Esophagus muscularis mucosa (tissue), 4 donors: ENCODE results near the gene NPPB. TPM values are rescaled to one million over a fixed set of nuclear protein-coding genes. Genes with fewer than 3 reads are reported as not detected.
A peak's percentile ranks its signal among the peaks of the same experiment; 100 is the strongest.

Experiments used
- DNase-seq: peaks from one replicate; pipeline ENCODE4 v3.0.0-alpha.2; 2017; ENCODE audit errors: extremely low spot score
- H3K27ac ChIP-seq, 4 donors: fragments of 200-600 bp; sonication (generic); replicated peaks in 1 of 4; 1 replicate in 3 of 4; 2 replicates in 1 of 4; pipeline ENCODE4 v1.5.1; 2016 to 2019; ENCODE audit warnings: mild to moderate bottlenecking in 1 of 4
- H3K27me3 ChIP-seq, 4 donors: fragments of 200-600 bp; sonication (generic); one replicate each; pipeline versions ENCODE4 v1.5.1 to v1.6.0; 2016 to 2019
- H3K36me3 ChIP-seq, 4 donors: fragments of 200-600 bp; sonication (generic); one replicate each; pipeline ENCODE4 v1.5.1; 2016 to 2019
- H3K4me1 ChIP-seq, 4 donors: fragments of 200-600 bp; sonication (generic); one replicate each; pipeline ENCODE4 v1.5.1; 2016 to 2019
- H3K4me3 ChIP-seq, 4 donors: fragments of 200-600 bp; sonication (generic); 1 replicate in 2 of 4; 2 replicates in 2 of 4; pipeline ENCODE4 v1.5.1; 2016 to 2019; ENCODE audit warnings: mild to moderate bottlenecking in 4 of 4, moderate library complexity in 1 of 4
- H3K9me3 ChIP-seq, 4 donors: fragments of 200-600 bp; sonication (generic); 1 replicate in 3 of 4; 2 replicates in 1 of 4; pipeline ENCODE4 v1.5.1; 2016 to 2019
- CTCF ChIP-seq, 3 experiments: fragments of 200-600 bp in 2 of 3; fragments of 450-650 bp in 1 of 3; sonication (generic) in 2 of 3; IDR thresholded peaks; one replicate each; pipeline ENCODE4 v1.5.1; 2017 to 2019; ENCODE audit warnings: antibody characterized with exemption in 3 of 3, mild to moderate bottlenecking in 2 of 3, moderate library complexity in 1 of 3
- EP300 ChIP-seq: sonication (generic); formaldehyde crosslinking; IDR thresholded peaks from one replicate; pipeline ENCODE4 v1.6.1; 2017; ENCODE audit warnings: antibody characterized with exemption
- POLR2A ChIP-seq: fragments of 450-650 bp; IDR thresholded peaks from one replicate; pipeline ENCODE4 v1.6.1; 2017; ENCODE audit warnings: antibody characterized with exemption, moderate library complexity, mild to moderate bottlenecking, low read depth
- POLR2AphosphoS5 ChIP-seq, 2 donors: sonication (generic); formaldehyde crosslinking; IDR thresholded peaks; one replicate each; pipeline ENCODE4 v1.6.1; 2017; ENCODE audit warnings: antibody characterized with exemption in 2 of 2
- WGBS: methylation state at CpG from one replicate; pipeline ENCODE4 v1.1.5; 2018; 5-methylcytosine and 5-hydroxymethylcytosine counted together
- intact Hi-C: fragments of 100-400 bp; cut with DNase I; formaldehyde crosslinking; loops from one replicate; pipeline ENCODE4 v1.15.1; 2023
- total RNA-seq, 4 donors: library from RNA; depleted of rRNA; stranded (reverse); fragments of >200 nt; gene quantifications; one replicate each; pipeline versions ENCODE4 v1.1.0 to v1.2.1, GENCODE V29; 2016

NPPB gene
- total RNA-seq, 4 donors from 2014 or later, result not detected

- intact Hi-C loops, result no loop called here
- H3K36me3 ChIP-seq, result no peaks in the 10 kb centered on the region
- peaks cover 0 to 19% (median under 1%) of the 10 kb centered on the region in 4 donors for H3K4me1 ChIP-seq
- TF ChIP-seq EP300, result peak; percentile 51
- no peak for TF ChIP-seq CTCF (IDR thresholded peaks at IDR 0.05)
- peak; percentile 9 to 29 for TF ChIP-seq POLR2AphosphoS5 (IDR thresholded peaks at IDR 0.05)
- H3K9me3 ChIP-seq, result no peaks in the 10 kb centered on the region
- H3K4me3 ChIP-seq, result no peak overlapping the region
- H3K27me3 ChIP-seq, result peaks cover 0 to 67% (median 3%) of the 10 kb centered on the region in 4 donors
- DNase-seq, result no peak
- H3K27ac ChIP-seq, result no peak overlapping the region
- 64% methylated on average over 10 of the region's 10 CpGs for WGBS
Measured at GRCh38 chr1:11874258-11874562, 15.5 kb upstream of the NPPB start.

- 65% methylated on average over 10 of the region's 14 CpGs for WGBS
- peaks cover 0 to 61% (median 3%) of the 10 kb centered on the region in 4 donors for H3K27me3 ChIP-seq
- intact Hi-C loops, result no loop called here
- H3K4me3 ChIP-seq, result no peak overlapping the region
- DNase-seq, result no peak
- H3K9me3 ChIP-seq, result no peaks in the 10 kb centered on the region
- H3K4me1 ChIP-seq, result peaks cover 0 to 16% (median 0%) of the 10 kb centered on the region in 4 donors
- peak overlapping the region in 1 of 4 donors; percentile 46 for H3K27ac ChIP-seq
- no peaks in the 10 kb centered on the region for H3K36me3 ChIP-seq
- TF ChIP-seq EP300 (no peak), POLR2A (no peak), POLR2AphosphoS5 (IDR thresholded peaks at IDR 0.05) (no peak)
Measured at GRCh38 chr1:11873395-11874257, 14.9 kb upstream of the NPPB start.

- WGBS, result 69% methylated on average over 7 of the region's 7 CpGs
- intact Hi-C loops, result no loop called here
- no peak for TF ChIP-seq POLR2A
- TF ChIP-seq CTCF (IDR thresholded peaks at IDR 0.05), result no peak
- no peak for TF ChIP-seq EP300
- no peak for TF ChIP-seq POLR2AphosphoS5 (IDR thresholded peaks at IDR 0.05)
- no peaks in the 10 kb centered on the region for H3K9me3 ChIP-seq
- DNase-seq, result no peak
- no peaks in the 10 kb centered on the region for H3K36me3 ChIP-seq
- H3K4me1 ChIP-seq, result peaks cover 0 to 16% (median 0%) of the 10 kb centered on the region in 4 donors
- H3K4me3 ChIP-seq, result no peak overlapping the region
- no peak overlapping the region for H3K27ac ChIP-seq
- H3K27me3 ChIP-seq, result peaks cover 0 to 50% (median 3%) of the 10 kb centered on the region in 4 donors
Measured at GRCh38 chr1:11872545-11872944, 13.8 kb upstream of the NPPB start.

- DNase-seq, result no peak
- Histone ChIP-seq H3K27me3 (peaks cover 0 to 34% (median 0%) of the 10 kb centered on the region in 4 donors), H3K9me3 (no peaks in the 10 kb centered on the region), H3K4me1 (peaks cover 0 to 9% (median 0%) of the 10 kb centered on the region in 4 donors), H3K27ac (no peak overlapping the region), H3K4me3 (no peak overlapping the region), H3K36me3 (no peaks in the 10 kb centered on the region)
- TF ChIP-seq EP300 (no peak), POLR2AphosphoS5 (IDR thresholded peaks at IDR 0.05) (no peak), POLR2A (no peak), CTCF (IDR thresholded peaks at IDR 0.05) (no peak)
- intact Hi-C loops, result no loop called here
- WGBS, result 80% methylated on average over 4 of the region's 5 CpGs
Measured at GRCh38 chr1:11869650-11870207, 11.0 kb upstream of the NPPB start.

GRCh38 chr1:11869104-11869503 lies 10.4 kb upstream of the NPPB start:
- WGBS, result 100% methylated on average over 3 of the region's 3 CpGs
- intact Hi-C loops, result no loop called here
- H3K27me3 ChIP-seq, result peaks cover 0 to 33% (median 0%) of the 10 kb centered on the region in 4 donors

More at GRCh38 chr1:11869104-11869503, 10.4 kb upstream of the NPPB start:
- Histone ChIP-seq H3K9me3 (no peaks in the 10 kb centered on the region), H3K36me3 (no peaks in the 10 kb centered on the region), H3K4me1 (peaks cover 0 to 7% (median 0%) of the 10 kb centered on the region in 4 donors), H3K4me3 (no peak overlapping the region), H3K27ac (no peak overlapping the region)
- TF ChIP-seq EP300, result no peak
- TF ChIP-seq CTCF (IDR thresholded peaks at IDR 0.05), result no peak
- TF ChIP-seq POLR2A, result no peak
- no peak for TF ChIP-seq POLR2AphosphoS5 (IDR thresholded peaks at IDR 0.05)
- no peak for DNase-seq
